Measurements from ENCODE around the gene NAALADL2. TPM values are rescaled to one million over a fixed set of nuclear protein-coding genes. Genes with fewer than 3 reads are reported as not detected.
"Not testable (repeated sequence)": the region's sequence is repeated elsewhere in the genome, so short reads cannot be mapped to it uniquely, and the experiment has no call there.

Gene NAALADL2
- total RNA-seq, 1 donor from 2014 or later, result 11.5 TPM

DNA sequence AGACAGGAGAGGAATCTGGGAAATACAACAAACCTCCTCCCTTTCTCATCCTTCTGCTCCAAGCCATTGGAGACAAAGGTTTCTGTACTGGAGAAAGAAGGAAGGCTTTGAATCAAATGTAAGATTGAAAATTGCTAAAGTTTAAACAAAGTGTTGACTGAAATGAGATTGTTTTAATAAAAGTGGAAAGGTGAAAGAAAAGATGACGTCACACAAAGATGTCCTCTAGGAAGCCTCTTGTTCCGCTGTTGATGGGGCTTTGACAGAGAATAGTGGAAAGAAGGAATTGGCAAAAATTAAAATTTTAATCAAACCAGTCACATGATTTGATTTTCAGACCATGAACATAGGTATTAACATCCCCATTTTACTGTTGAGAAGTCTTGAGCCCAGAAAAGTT, 967.6 kb downstream of the NAALADL2 start:
- no peaks in the 10 kb centered on the region for H3K79me2 ChIP-seq (ENCODE audit: low read depth)

DNA sequence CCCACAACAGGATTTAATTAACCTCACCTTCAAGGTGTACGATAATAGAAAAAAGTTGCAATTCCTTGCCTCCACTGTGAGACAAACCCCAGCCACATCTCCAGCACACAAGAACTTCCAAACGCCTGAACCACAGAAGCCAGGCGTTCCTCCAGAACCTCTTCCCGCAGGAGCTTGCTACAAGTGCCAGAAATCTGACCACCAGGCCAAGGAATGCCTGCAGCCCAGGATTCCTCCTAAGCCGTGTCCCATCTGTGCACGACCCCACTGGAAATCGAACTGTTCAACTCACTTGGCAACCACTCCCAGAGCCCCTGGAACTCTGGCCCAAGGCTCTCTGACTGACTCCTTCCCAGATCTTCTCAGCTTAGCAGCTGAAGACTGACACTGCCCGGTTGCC, 970.7 kb downstream of the NAALADL2 start:
- H3K27me3 Mint-ChIP-seq (ENCODE audit: insufficient read depth, low read depth); H3K4me3 Mint-ChIP-seq: not testable (repeated sequence)

More for the DNA sequence above, 967.6 kb downstream of the NAALADL2 start:
- no peak overlapping the region for H3K27ac Mint-ChIP-seq
- H4K20me1 ChIP-seq (ENCODE audit: low read depth), result no peaks in the 10 kb centered on the region
- no peak overlapping the region for H3K4me3 Mint-ChIP-seq
- H3K9ac ChIP-seq, result no peak overlapping the region
- no peaks in the 10 kb centered on the region for H3K9me3 ChIP-seq (ENCODE audit: low read depth)
- H3K4me2 ChIP-seq, result no peak overlapping the region
- TF ChIP-seq, protein P1, sequence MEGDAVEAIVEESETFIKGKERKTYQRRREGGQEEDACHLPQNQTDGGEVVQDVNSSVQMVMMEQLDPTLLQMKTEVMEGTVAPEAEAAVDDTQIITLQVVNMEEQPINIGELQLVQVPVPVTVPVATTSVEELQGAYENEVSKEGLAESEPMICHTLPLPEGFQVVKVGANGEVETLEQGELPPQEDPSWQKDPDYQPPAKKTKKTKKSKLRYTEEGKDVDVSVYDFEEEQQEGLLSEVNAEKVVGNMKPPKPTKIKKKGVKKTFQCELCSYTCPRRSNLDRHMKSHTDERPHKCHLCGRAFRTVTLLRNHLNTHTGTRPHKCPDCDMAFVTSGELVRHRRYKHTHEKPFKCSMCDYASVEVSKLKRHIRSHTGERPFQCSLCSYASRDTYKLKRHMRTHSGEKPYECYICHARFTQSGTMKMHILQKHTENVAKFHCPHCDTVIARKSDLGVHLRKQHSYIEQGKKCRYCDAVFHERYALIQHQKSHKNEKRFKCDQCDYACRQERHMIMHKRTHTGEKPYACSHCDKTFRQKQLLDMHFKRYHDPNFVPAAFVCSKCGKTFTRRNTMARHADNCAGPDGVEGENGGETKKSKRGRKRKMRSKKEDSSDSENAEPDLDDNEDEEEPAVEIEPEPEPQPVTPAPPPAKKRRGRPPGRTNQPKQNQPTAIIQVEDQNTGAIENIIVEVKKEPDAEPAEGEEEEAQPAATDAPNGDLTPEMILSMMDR (IDR thresholded peaks at IDR 0.05), result no peak
- TF ChIP-seq EZH2 (IDR thresholded peaks at IDR 0.05) (no peak), EZH2phosphoT487 (IDR thresholded peaks at IDR 0.05) (no peak)
- H3F3A ChIP-seq (ENCODE audit: low read depth), result no peaks in the 10 kb centered on the region
- H3K36me3 Mint-ChIP-seq, result no peaks in the 10 kb centered on the region
- no peaks in the 10 kb centered on the region for H3K27me3 ChIP-seq
- H3K27me3 Mint-ChIP-seq (ENCODE audit: insufficient read depth, low read depth), result peaks cover 5% of the 10 kb centered on the region
- no peak overlapping the region for H3K27ac ChIP-seq
- H3K4me1 ChIP-seq, result peaks cover 3% of the 10 kb centered on the region
- DNase-seq (ENCODE audit: low spot score), result no peak
- peaks cover 6% of the 10 kb centered on the region for H3K4me1 Mint-ChIP-seq
- no peaks in the 10 kb centered on the region for H3K36me3 ChIP-seq
- no peaks in the 10 kb centered on the region for H3K9me3 Mint-ChIP-seq
- no peak overlapping the region for H3K4me3 ChIP-seq
- no peak overlapping the region for H2AFZ ChIP-seq (replicated peaks)

DNA sequence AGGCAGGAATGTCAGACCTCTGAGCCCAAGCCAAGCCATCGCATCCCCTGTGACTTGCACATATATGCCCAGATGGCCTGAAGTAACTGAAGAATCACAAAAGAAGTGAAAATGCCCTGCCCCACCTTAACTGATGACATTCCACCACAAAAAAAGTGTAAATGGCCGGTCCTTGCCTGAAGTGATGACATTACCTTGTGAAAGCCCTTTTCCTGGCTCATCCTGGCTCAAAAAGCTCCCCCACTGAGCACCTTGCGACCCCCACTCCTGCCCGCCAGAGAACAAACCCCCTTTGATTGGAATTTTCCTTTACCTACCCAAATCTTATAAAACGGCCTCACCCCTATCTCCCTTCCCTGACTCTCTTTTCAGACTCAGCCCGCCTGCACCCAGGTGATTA, 976.6 kb downstream of the NAALADL2 start:
- H3F3A ChIP-seq (ENCODE audit: low read depth); H3K4me2 ChIP-seq; DNase-seq (ENCODE audit: low spot score): not testable (repeated sequence)

More for the DNA sequence above, 970.7 kb downstream of the NAALADL2 start:
- not testable (repeated sequence) for H3K4me1 ChIP-seq; H2AFZ ChIP-seq (replicated peaks); H3F3A ChIP-seq (ENCODE audit: low read depth); H3K4me2 ChIP-seq; H3K9me3 Mint-ChIP-seq; H3K9ac ChIP-seq; H4K20me1 ChIP-seq (ENCODE audit: low read depth); H3K36me3 Mint-ChIP-seq; H3K4me3 ChIP-seq; H3K27ac ChIP-seq; H3K36me3 ChIP-seq; H3K4me1 Mint-ChIP-seq; H3K27me3 ChIP-seq; DNase-seq (ENCODE audit: low spot score); H3K79me2 ChIP-seq (ENCODE audit: low read depth); H3K9me3 ChIP-seq (ENCODE audit: low read depth); H3K27ac Mint-ChIP-seq

DNA sequence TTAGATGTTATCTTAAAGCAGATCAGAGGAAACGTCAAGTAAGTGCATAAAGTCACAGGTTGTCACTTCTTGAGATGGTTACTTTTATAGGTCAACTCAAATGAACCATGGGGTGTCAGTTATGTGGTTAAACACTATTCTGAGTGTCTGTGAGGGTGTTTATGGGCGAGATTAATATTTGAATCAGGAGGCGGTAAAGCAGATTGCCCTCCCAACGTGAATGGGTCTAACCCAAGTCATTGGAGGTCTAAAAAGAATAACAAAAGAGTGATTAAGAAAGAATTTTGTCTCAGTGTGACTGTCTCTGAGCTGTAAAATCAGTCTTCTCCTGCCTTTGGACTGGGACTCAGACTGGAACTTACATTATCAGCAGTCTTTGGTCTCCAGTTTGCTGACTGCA, 977.5 kb downstream of the NAALADL2 start:
- no peaks in the 10 kb centered on the region for H3K4me1 Mint-ChIP-seq
- H3K36me3 Mint-ChIP-seq, result no peaks in the 10 kb centered on the region
- Histone ChIP-seq H3K79me2 (ENCODE audit: low read depth) (no peaks in the 10 kb centered on the region), H3K4me2 (no peak overlapping the region), H3K4me3 (no peak overlapping the region), H3K4me1 (peaks cover 8% of the 10 kb centered on the region), H3K27me3 (no peaks in the 10 kb centered on the region), H3K27ac (no peak overlapping the region), H4K20me1 (ENCODE audit: low read depth) (no peaks in the 10 kb centered on the region), H3K9me3 (ENCODE audit: low read depth) (no peaks in the 10 kb centered on the region), H2AFZ (replicated peaks) (no peak overlapping the region), H3K36me3 (no peaks in the 10 kb centered on the region), H3F3A (ENCODE audit: low read depth) (no peaks in the 10 kb centered on the region), H3K9ac (no peak overlapping the region)
- H3K4me3 Mint-ChIP-seq, result no peak overlapping the region
- no peak overlapping the region for H3K27ac Mint-ChIP-seq
- H3K27me3 Mint-ChIP-seq (ENCODE audit: insufficient read depth, low read depth), result no peaks in the 10 kb centered on the region
- TF ChIP-seq, protein P1 (IDR thresholded peaks at IDR 0.05), result no peak
- TF ChIP-seq EZH2phosphoT487 (IDR thresholded peaks at IDR 0.05) (no peak), EZH2 (IDR thresholded peaks at IDR 0.05) (no peak)
- H3K9me3 Mint-ChIP-seq, result no peaks in the 10 kb centered on the region
- no peak for DNase-seq (ENCODE audit: low spot score)

More for the DNA sequence above, 976.6 kb downstream of the NAALADL2 start:
- H3K9me3 ChIP-seq (ENCODE audit: low read depth); H3K9ac ChIP-seq; H3K9me3 Mint-ChIP-seq; H2AFZ ChIP-seq (replicated peaks); H3K27me3 Mint-ChIP-seq (ENCODE audit: insufficient read depth, low read depth); H3K4me1 ChIP-seq; H4K20me1 ChIP-seq (ENCODE audit: low read depth); H3K4me1 Mint-ChIP-seq; H3K27ac ChIP-seq; H3K27ac Mint-ChIP-seq; H3K79me2 ChIP-seq (ENCODE audit: low read depth); H3K27me3 ChIP-seq; H3K36me3 Mint-ChIP-seq; H3K4me3 Mint-ChIP-seq; H3K36me3 ChIP-seq; H3K4me3 ChIP-seq: not testable (repeated sequence)

Data from neural progenitor cell (in vitro differentiated cells).